ENCODE measurements around the gene WHRN.

Gene WHRN

DNA sequence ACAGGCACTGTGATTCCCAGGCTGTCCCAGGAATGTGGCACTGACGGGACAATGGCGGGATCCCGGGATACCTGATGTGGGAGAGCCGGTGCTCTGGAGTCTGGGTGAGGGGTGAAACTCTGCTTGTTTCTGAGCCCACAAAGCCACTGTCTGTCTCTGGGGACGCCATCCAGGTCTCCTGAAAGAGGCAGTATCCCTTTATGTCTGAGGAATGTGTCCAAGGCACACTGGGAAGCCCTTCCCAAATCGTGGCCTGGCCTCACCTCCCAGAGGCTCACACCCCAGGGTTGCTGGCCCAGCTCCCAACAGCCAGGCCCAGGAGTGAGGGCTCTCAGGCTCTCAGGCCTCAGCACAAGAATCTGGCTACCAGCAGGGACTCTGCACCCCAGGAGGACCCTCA is 148.5 kb downstream of the WHRN start:
- DNase-seq, result no peak

DNA sequence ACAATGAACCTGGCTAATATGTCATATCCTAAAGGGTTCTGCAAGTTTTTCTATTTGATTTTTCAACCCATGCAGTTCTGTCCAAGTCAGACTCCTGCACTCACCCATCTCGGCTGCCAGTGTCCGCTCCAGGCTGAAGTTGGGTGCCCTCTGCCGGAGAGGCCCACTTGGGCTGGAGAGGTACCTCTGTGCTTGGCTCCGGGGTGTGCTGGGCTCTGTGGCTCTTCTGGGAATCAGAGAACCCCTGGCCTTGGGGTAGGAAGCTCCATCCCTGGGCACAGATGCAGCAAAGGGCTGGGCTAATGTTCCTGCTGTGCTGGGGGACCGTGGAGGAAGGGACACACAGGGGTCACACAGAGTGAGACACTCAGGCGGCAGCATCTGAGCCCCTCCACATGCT is 149.5 kb downstream of the WHRN start:
- no peak for DNase-seq
